RWPE2 (cell line): ENCODE data around the gene AK9.

Source experiments
- ATAC-seq: fragments of 200-7000 bp; cut with Tn5 transposase; 3 replicates; pipeline ENCODE4 v1.9.1; 2021; ENCODE audit warnings: low read depth
- DNase-seq: peaks from one replicate; pipeline ENCODE4 v3.0.0-alpha.2; 2020; ENCODE audit warnings: low spot score
- H3K27ac ChIP-seq: fragments of 450-650 bp; 2 replicates; pipeline ENCODE4 v1.5.1; 2017; ENCODE audit warnings: mild to moderate bottlenecking; ENCODE audit not compliant: poor library complexity, severe bottlenecking
- H3K27me3 ChIP-seq: fragments of 250-450 bp; sonication (Bioruptor Pico); 2 replicates; pipeline ENCODE4 v1.5.1; 2021; ENCODE audit warnings: mild to moderate bottlenecking, moderate library complexity; ENCODE audit not compliant: insufficient read depth, poor library complexity, severe bottlenecking
- H3K36me3 ChIP-seq: fragments of 250-450 bp; sonication (Bioruptor Pico); 2 replicates; pipeline ENCODE4 v1.5.1; 2020; ENCODE audit warnings: low read depth, mild to moderate bottlenecking, moderate library complexity
- H3K4me1 ChIP-seq: fragments of 250-450 bp; sonication (Bioruptor Pico); 2 replicates; pipeline ENCODE4 v1.5.1; 2021; ENCODE audit warnings: mild to moderate bottlenecking, moderate library complexity; ENCODE audit not compliant: insufficient read depth, poor library complexity, severe bottlenecking
- H3K4me3 ChIP-seq: fragments of 250-450 bp; sonication (Bioruptor Pico); 2 replicates; pipeline ENCODE4 v1.5.1; 2021; ENCODE audit warnings: mild to moderate bottlenecking, moderate library complexity; ENCODE audit not compliant: severe bottlenecking
- H3K9me3 ChIP-seq: fragments of 250-450 bp; sonication (Bioruptor Pico); 2 replicates; pipeline ENCODE4 v1.5.1; 2021; ENCODE audit warnings: mild to moderate bottlenecking, moderate library complexity; ENCODE audit not compliant: severe bottlenecking
- CTCF ChIP-seq: fragments of 450-650 bp; IDR thresholded peaks from one replicate; pipeline ENCODE4 v1.5.1; 2017; ENCODE audit warnings: mild to moderate bottlenecking, moderate library complexity; ENCODE audit not compliant: poor library complexity, severe bottlenecking

Gene AK9

GRCh38 chr6:109631403-109631802 lies 59.6 kb downstream of the AK9 start:
- no peaks in the 10 kb centered on the region for H3K4me1 ChIP-seq
- no peaks in the 10 kb centered on the region for H3K27me3 ChIP-seq
- no peak overlapping the region for H3K4me3 ChIP-seq
- no peak overlapping the region for H3K27ac ChIP-seq
- ATAC-seq (no peak), DNase-seq (no peak)
- TF ChIP-seq CTCF = no peak
- H3K36me3 ChIP-seq = no peaks in the 10 kb centered on the region
- H3K9me3 ChIP-seq = no peaks in the 10 kb centered on the region

- Histone ChIP-seq H3K27me3 (no peaks in the 10 kb centered on the region), H3K4me3 (no peak overlapping the region), H3K4me1 (no peaks in the 10 kb centered on the region), H3K36me3 (no peaks in the 10 kb centered on the region), H3K9me3 (no peaks in the 10 kb centered on the region), H3K27ac (no peak overlapping the region)
- no peak for DNase-seq
- no peak for TF ChIP-seq CTCF
- ATAC-seq = no peak
These were observed 62.6 kb downstream of the AK9 start for GRCh38 chr6:109628158-109629000.

GRCh38 chr6:109626311-109626710 lies 64.7 kb downstream of the AK9 start:
- H3K4me3 ChIP-seq = no peak overlapping the region
- no peak overlapping the region for H3K27ac ChIP-seq
- H3K4me1 ChIP-seq = no peaks in the 10 kb centered on the region
- no peaks in the 10 kb centered on the region for H3K9me3 ChIP-seq
- TF ChIP-seq CTCF = no peak
- DNase-seq (no peak), ATAC-seq (no peak)
- no peaks in the 10 kb centered on the region for H3K27me3 ChIP-seq
- H3K36me3 ChIP-seq = no peaks in the 10 kb centered on the region

GRCh38 chr6:109625199-109625598 lies 65.8 kb downstream of the AK9 start:
- TF ChIP-seq CTCF = no peak
- Histone ChIP-seq H3K4me3 (no peak overlapping the region), H3K27me3 (no peaks in the 10 kb centered on the region), H3K9me3 (no peaks in the 10 kb centered on the region), H3K4me1 (no peaks in the 10 kb centered on the region), H3K36me3 (no peaks in the 10 kb centered on the region), H3K27ac (no peak overlapping the region)
- no peak for ATAC-seq
- DNase-seq = no peak

- DNase-seq (no peak), ATAC-seq (peak; percentile 21; the same call in 1 of the 3 replicates)
- no peaks in the 10 kb centered on the region for H3K4me1 ChIP-seq
- peaks cover 4% of the 10 kb centered on the region for H3K27me3 ChIP-seq
- H3K9me3 ChIP-seq = no peaks in the 10 kb centered on the region
- H3K27ac ChIP-seq = no peak overlapping the region
- no peak overlapping the region for H3K4me3 ChIP-seq
- no peak for TF ChIP-seq CTCF
- no peaks in the 10 kb centered on the region for H3K36me3 ChIP-seq
These were observed 67.7 kb downstream of the AK9 start for GRCh38 chr6:109623288-109623687.
